Activated naive CD4-positive, alpha-beta T cell treated with anti-CD3 and anti-CD28 coated beads, Interleukin-2, amount 50 U/mL, for 24 hours (primary cell): ENCODE data around the gene KRT222.

ENCODE experiments used
- H3K27ac Mint-ChIP-seq: one replicate; pipeline ENCODE4 v1.8.0; 2021; ENCODE audit warnings: mild to moderate bottlenecking, mixed read lengths
- H3K27me3 Mint-ChIP-seq: one replicate; pipeline ENCODE4 v1.8.0; 2021; ENCODE audit warnings: mixed read lengths
- H3K36me3 Mint-ChIP-seq: one replicate; pipeline ENCODE4 v1.8.0; 2021; ENCODE audit warnings: mixed read lengths
- H3K4me1 Mint-ChIP-seq: one replicate; pipeline ENCODE4 v1.8.0; 2021; ENCODE audit warnings: mixed read lengths
- H3K4me3 Mint-ChIP-seq: one replicate; pipeline ENCODE4 v1.8.0; 2021; ENCODE audit warnings: mild to moderate bottlenecking, mixed read lengths
- H3K9me3 Mint-ChIP-seq: one replicate; pipeline ENCODE4 v1.8.0; 2021; ENCODE audit warnings: mixed read lengths

Gene KRT222

GRCh38 chr17:40678902-40679522 is 14.0 kb upstream of the KRT222 start:
- H3K27ac Mint-ChIP-seq, result no peak overlapping the region
- H3K27me3 Mint-ChIP-seq, result peaks cover 17% of the 10 kb centered on the region

GRCh38 chr17:40675905-40676304 is 10.9 kb upstream of the KRT222 start:
- Mint-ChIP-seq H3K9me3 (no peaks in the 10 kb centered on the region), H3K27me3 (peaks cover 14% of the 10 kb centered on the region), H3K4me3 (no peak overlapping the region), H3K4me1 (peaks cover 5% of the 10 kb centered on the region), H3K27ac (no peak overlapping the region), H3K36me3 (no peaks in the 10 kb centered on the region)

More at GRCh38 chr17:40678902-40679522, 14.0 kb upstream of the KRT222 start:
- Mint-ChIP-seq H3K4me3 (no peak overlapping the region), H3K36me3 (no peaks in the 10 kb centered on the region), H3K9me3 (no peaks in the 10 kb centered on the region), H3K4me1 (peaks cover 5% of the 10 kb centered on the region)

GRCh38 chr17:40672654-40673053 is 7.7 kb upstream of the KRT222 start:
- no peaks in the 10 kb centered on the region for H3K4me1 Mint-ChIP-seq
- no peak overlapping the region for H3K4me3 Mint-ChIP-seq
- H3K9me3 Mint-ChIP-seq, result no peaks in the 10 kb centered on the region
- H3K27ac Mint-ChIP-seq, result no peak overlapping the region
- H3K27me3 Mint-ChIP-seq, result peaks cover 11% of the 10 kb centered on the region
- H3K36me3 Mint-ChIP-seq, result no peaks in the 10 kb centered on the region

- peaks cover 7% of the 10 kb centered on the region for H3K27me3 Mint-ChIP-seq
- no peak overlapping the region for H3K4me3 Mint-ChIP-seq
- no peaks in the 10 kb centered on the region for H3K36me3 Mint-ChIP-seq
- no peak overlapping the region for H3K27ac Mint-ChIP-seq
- H3K9me3 Mint-ChIP-seq, result no peaks in the 10 kb centered on the region
- H3K4me1 Mint-ChIP-seq, result no peaks in the 10 kb centered on the region
These were observed 6.3 kb upstream of the KRT222 start for GRCh38 chr17:40671282-40671681.

- Mint-ChIP-seq H3K36me3 (no peaks in the 10 kb centered on the region), H3K4me3 (no peak overlapping the region), H3K4me1 (peaks cover 7% of the 10 kb centered on the region), H3K9me3 (no peaks in the 10 kb centered on the region), H3K27ac (no peak overlapping the region), H3K27me3 (peaks cover 13% of the 10 kb centered on the region)
These were observed 1.4 kb upstream of the KRT222 start for GRCh38 chr17:40666331-40666730.

GRCh38 chr17:40663252-40663651 is 1.7 kb downstream of the KRT222 start:
- H3K27me3 Mint-ChIP-seq, result peaks cover 15% of the 10 kb centered on the region
- H3K36me3 Mint-ChIP-seq, result peaks cover 2% of the 10 kb centered on the region
- H3K27ac Mint-ChIP-seq, result no peak overlapping the region
- H3K4me1 Mint-ChIP-seq, result peaks cover 15% of the 10 kb centered on the region
- no peaks in the 10 kb centered on the region for H3K9me3 Mint-ChIP-seq
- no peak overlapping the region for H3K4me3 Mint-ChIP-seq

- no peaks in the 10 kb centered on the region for H3K9me3 Mint-ChIP-seq
- H3K27me3 Mint-ChIP-seq, result peaks cover 7% of the 10 kb centered on the region
- peaks cover 2% of the 10 kb centered on the region for H3K36me3 Mint-ChIP-seq
- no peak overlapping the region for H3K27ac Mint-ChIP-seq
- H3K4me3 Mint-ChIP-seq, result no peak overlapping the region
- peaks cover 12% of the 10 kb centered on the region for H3K4me1 Mint-ChIP-seq
These were observed 5.1 kb downstream of the KRT222 start for GRCh38 chr17:40659911-40660310.

GRCh38 chr17:40658396-40658795 is 6.6 kb downstream of the KRT222 start:
- Mint-ChIP-seq H3K27ac (no peak overlapping the region), H3K36me3 (peaks cover 2% of the 10 kb centered on the region), H3K9me3 (no peaks in the 10 kb centered on the region), H3K27me3 (peaks cover 5% of the 10 kb centered on the region), H3K4me1 (peaks cover 8% of the 10 kb centered on the region), H3K4me3 (no peak overlapping the region)

- Mint-ChIP-seq H3K36me3 (no peaks in the 10 kb centered on the region), H3K27ac (no peak overlapping the region), H3K4me1 (peaks cover 7% of the 10 kb centered on the region), H3K27me3 (no peaks in the 10 kb centered on the region), H3K4me3 (no peak overlapping the region), H3K9me3 (no peaks in the 10 kb centered on the region)
These were observed 13.0 kb downstream of the KRT222 start for GRCh38 chr17:40651939-40652338.

GRCh38 chr17:40648384-40648968 is 16.5 kb downstream of the KRT222 start:
- Mint-ChIP-seq H3K4me3 (peak overlapping the region; percentile 89), H3K27ac (peak overlapping the region; percentile 95), H3K36me3 (peaks cover 9% of the 10 kb centered on the region), H3K9me3 (no peaks in the 10 kb centered on the region), H3K4me1 (peaks cover 34% of the 10 kb centered on the region), H3K27me3 (no peaks in the 10 kb centered on the region)

GRCh38 chr17:40647624-40648383 is 17.2 kb downstream of the KRT222 start, which contains the start of gene SMARCE1:
SMARCE1 (minus strand) TSS chr17:40647818; CDS start chr17:40645802, 2,016 bp downstream.
- Mint-ChIP-seq H3K4me1 (peaks cover 41% of the 10 kb centered on the region), H3K27ac (peak within 1 kb of the TSS; percentile 95), H3K9me3 (no peaks in the 10 kb centered on the region), H3K36me3 (peaks cover 15% of the 10 kb centered on the region), H3K4me3 (peak within 1 kb of the TSS; percentile 89), H3K27me3 (no peaks in the 10 kb centered on the region)

GRCh38 chr17:40646791-40647623 is 18.0 kb downstream of the KRT222 start:
- H3K9me3 Mint-ChIP-seq, result no peaks in the 10 kb centered on the region
- H3K4me3 Mint-ChIP-seq, result peak overlapping the region; percentile 89
- peaks cover 48% of the 10 kb centered on the region for H3K4me1 Mint-ChIP-seq
- H3K27ac Mint-ChIP-seq, result peak overlapping the region; percentile 95
- peaks cover 20% of the 10 kb centered on the region for H3K36me3 Mint-ChIP-seq
- H3K27me3 Mint-ChIP-seq, result no peaks in the 10 kb centered on the region

- Mint-ChIP-seq H3K27ac (no peak overlapping the region), H3K4me3 (peak overlapping the region; percentile 66), H3K4me1 (peaks cover 56% of the 10 kb centered on the region), H3K27me3 (no peaks in the 10 kb centered on the region), H3K36me3 (peaks cover 22% of the 10 kb centered on the region), H3K9me3 (no peaks in the 10 kb centered on the region)
These were observed 19.0 kb downstream of the KRT222 start for GRCh38 chr17:40645943-40646342.

- peak overlapping the region; percentile 87 for H3K27ac Mint-ChIP-seq
- peaks cover 62% of the 10 kb centered on the region for H3K4me1 Mint-ChIP-seq
- H3K9me3 Mint-ChIP-seq, result no peaks in the 10 kb centered on the region
- H3K36me3 Mint-ChIP-seq, result peaks cover 22% of the 10 kb centered on the region
- peak overlapping the region; percentile 75 for H3K4me3 Mint-ChIP-seq
- H3K27me3 Mint-ChIP-seq, result no peaks in the 10 kb centered on the region
These were observed 19.7 kb downstream of the KRT222 start for GRCh38 chr17:40645291-40645690.

GRCh38 chr17:40637931-40638330 is 27.0 kb downstream of the KRT222 start:
- no peaks in the 10 kb centered on the region for H3K27me3 Mint-ChIP-seq
- H3K4me3 Mint-ChIP-seq, result no peak overlapping the region
- H3K27ac Mint-ChIP-seq, result peak overlapping the region; percentile 69
- peaks cover 44% of the 10 kb centered on the region for H3K4me1 Mint-ChIP-seq
- H3K36me3 Mint-ChIP-seq, result peaks cover 20% of the 10 kb centered on the region
- H3K9me3 Mint-ChIP-seq, result no peaks in the 10 kb centered on the region
